Common myeloid progenitor, CD34-positive (primary cell): ENCODE data around the gene EMP1.

Experiments
- CTCF ChIA-PET: fragments of 350-600 bp; sonication (Branson Sonifier 250); formaldehyde crosslinking; loops from one replicate; lab custom pipeline; 2021; ENCODE audit warnings: antibody characterized with exemption; lab: Charles Lee
- POLR2A ChIA-PET: fragments of 350-600 bp; sonication (Branson Sonifier 250); formaldehyde crosslinking; loops from one replicate; lab custom pipeline; 2021; ENCODE audit warnings: antibody characterized with exemption; lab: Charles Lee
- DNase-seq, 3 donors: peaks; one replicate each; pipeline versions ENCODE4 v3.0.0 to v3.0.0-alpha.2; 2013
- H3K27ac ChIP-seq, 2 experiments: 1 replicate in 1 of 2; 2 replicates in 1 of 2; pipeline ENCODE4 v1.7.0; 2013; ENCODE audit warnings: inconsistent platforms in 2 of 2, low read length in 2 of 2, mild to moderate bottlenecking in 2 of 2, low read depth in 1 of 2, moderate library complexity in 1 of 2; ENCODE audit not compliant: severe bottlenecking in 2 of 2, insufficient read depth in 1 of 2, poor library complexity in 1 of 2
- H3K27me3 ChIP-seq, 5 experiments: replicated peaks in 2 of 5; 1 replicate in 3 of 5; 2 replicates in 2 of 5; pipeline versions ENCODE4 v1.6.1 to v1.7.0; 2013; ENCODE audit warnings: low read length in 4 of 5, mild to moderate bottlenecking in 2 of 5, moderate library complexity in 2 of 5, inconsistent platforms in 1 of 5; ENCODE audit not compliant: insufficient read depth in 5 of 5, control insufficient read depth in 4 of 5
- H3K36me3 ChIP-seq, 4 experiments: 1 replicate in 2 of 4; 2 replicates in 2 of 4; pipeline versions ENCODE4 v1.6.1 to v1.7.0; 2013; ENCODE audit warnings: low read length in 3 of 4, control low read depth in 1 of 4, mild to moderate bottlenecking in 1 of 4; ENCODE audit not compliant: control insufficient read depth in 4 of 4, insufficient read depth in 4 of 4
- H3K4me1 ChIP-seq, 4 experiments: 1 replicate in 3 of 4; 2 replicates in 1 of 4; pipeline versions ENCODE4 v1.6.1 to v1.7.1; 2013; ENCODE audit warnings: low read length in 3 of 4, mild to moderate bottlenecking in 3 of 4, control low read depth in 1 of 4, inconsistent platforms in 1 of 4, moderate library complexity in 1 of 4; ENCODE audit not compliant: control insufficient read depth in 4 of 4, insufficient read depth in 4 of 4; ENCODE audit errors: control extremely low read depth in 1 of 4
- H3K4me3 ChIP-seq, 7 experiments: 1 replicate in 4 of 7; 2 replicates in 3 of 7; pipeline versions ENCODE4 v1.5.1 to v1.7.0; 2013; ENCODE audit warnings: mild to moderate bottlenecking in 7 of 7, low read length in 6 of 7, moderate library complexity in 6 of 7, inconsistent platforms in 2 of 7, low read depth in 2 of 7, control low read depth in 1 of 7; ENCODE audit not compliant: insufficient read depth in 4 of 7, control insufficient read depth in 1 of 7; ENCODE audit errors: extremely low read depth in 1 of 7
- H3K9me3 ChIP-seq, 5 experiments: 1 replicate in 4 of 5; 2 replicates in 1 of 5; pipeline versions ENCODE4 v1.6.1 to v1.7.1; 2013; ENCODE audit warnings: low read length in 4 of 5, mild to moderate bottlenecking in 2 of 5, inconsistent platforms in 1 of 5, low read depth in 1 of 5, moderate library complexity in 1 of 5; ENCODE audit not compliant: control insufficient read depth in 4 of 5, insufficient read depth in 2 of 5; ENCODE audit errors: control extremely low read depth in 1 of 5
- WGBS: methylation state at CpG from one replicate; pipeline ENCODE4 v1.1.5; 2013; ENCODE audit not compliant: insufficient coverage; 5-methylcytosine and 5-hydroxymethylcytosine counted together

Gene EMP1

DNA sequence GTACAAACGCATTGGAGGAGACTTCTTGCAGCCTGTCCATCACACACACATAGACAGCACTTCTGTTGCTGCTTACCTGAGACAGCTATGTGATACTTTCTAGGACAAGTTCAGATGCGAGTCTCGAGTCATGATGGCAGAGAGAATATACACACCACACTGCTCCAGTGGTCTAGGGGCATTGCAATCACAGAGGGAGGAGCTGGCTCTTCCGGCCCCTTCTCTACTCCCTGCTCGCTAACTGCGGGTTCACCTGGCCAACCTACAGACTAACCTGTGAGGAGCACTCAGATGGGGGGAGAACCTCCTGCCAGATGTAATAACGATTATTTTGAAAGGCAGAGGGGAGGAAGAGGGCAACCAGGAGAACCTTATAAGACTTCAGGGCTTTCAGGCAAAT lies 30.7 kb downstream of the EMP1 start:
- Histone ChIP-seq H3K4me1 (no peaks in the 10 kb centered on the region), H3K9me3 (peaks cover 0 to 2% (median 0%) of the 10 kb centered on the region in 5 experiments), H3K27me3 (no peaks in the 10 kb centered on the region), H3K27ac (no peak overlapping the region), H3K4me3 (no peak overlapping the region), H3K36me3 (no peaks in the 10 kb centered on the region)
- CTCF ChIA-PET = interaction anchor here (0.9 to 2.4 kb wide), 2 partner anchors 16 to 311 kb away, joined by 3 to 13 read pairs; no protein-coding TSS in a partner anchor
- WGBS = 96% methylated on average over 4 of the region's 7 CpGs
- POLR2A ChIA-PET = no interaction called here
- no peak for DNase-seq

DNA sequence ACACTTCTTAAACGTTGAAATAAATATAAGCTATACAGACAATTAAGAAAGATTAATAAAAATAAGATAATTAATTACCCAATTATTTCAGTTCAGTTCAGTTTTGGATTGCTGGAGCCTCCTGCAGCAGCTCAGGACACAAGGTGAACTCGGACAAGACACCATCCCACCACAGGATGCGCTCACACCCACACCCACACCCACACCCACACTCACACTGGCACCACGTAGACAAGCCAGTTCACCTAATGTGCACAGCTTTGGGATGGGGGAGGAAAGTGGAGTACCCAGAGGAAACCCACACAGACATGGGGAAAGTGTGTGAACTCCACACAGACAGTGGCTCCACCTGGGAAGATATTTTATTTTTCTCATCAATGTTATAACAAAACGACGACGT lies 32.1 kb downstream of the EMP1 start:
- DNase-seq = no peak
- WGBS = 100% methylated on average over 3 of the region's 7 CpGs
- ChIA-PET CTCF (interaction anchor here (0.9 kb wide), 1 partner anchor 12 kb away, joined by 3 read pairs; no protein-coding TSS in a partner anchor), POLR2A (no interaction called here)
- no peaks in the 10 kb centered on the region for H3K27me3 ChIP-seq
- H3K4me1 ChIP-seq = no peaks in the 10 kb centered on the region
- peaks cover 0 to 2% (median 0%) of the 10 kb centered on the region in 5 experiments for H3K9me3 ChIP-seq
- H3K4me3 ChIP-seq = no peak overlapping the region
- H3K27ac ChIP-seq = no peak overlapping the region
- H3K36me3 ChIP-seq = no peaks in the 10 kb centered on the region

DNA sequence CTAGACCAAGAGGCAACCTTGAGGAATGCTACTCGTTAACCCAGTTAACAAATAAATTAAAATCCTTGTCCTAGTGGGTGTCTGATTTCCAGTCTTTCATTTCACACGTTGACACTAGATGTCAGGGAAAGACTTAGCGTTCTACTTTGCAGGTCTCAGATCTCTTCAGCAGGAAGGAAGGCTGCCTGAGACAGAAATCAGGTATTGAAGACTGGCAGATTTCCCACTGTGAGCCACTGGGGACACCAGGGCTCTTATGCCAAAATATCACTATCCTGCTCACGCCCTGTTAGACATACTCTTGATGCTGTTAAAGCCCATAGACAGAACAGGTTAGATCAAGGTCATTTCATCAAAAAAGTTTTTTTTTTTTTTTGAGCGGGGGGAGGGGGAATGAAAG lies 33.0 kb downstream of the EMP1 start:
- Histone ChIP-seq H3K4me3 (no peak overlapping the region), H3K27ac (no peak overlapping the region), H3K27me3 (no peaks in the 10 kb centered on the region), H3K36me3 (no peaks in the 10 kb centered on the region), H3K4me1 (no peaks in the 10 kb centered on the region), H3K9me3 (peaks cover 0 to 2% (median 0%) of the 10 kb centered on the region in 5 experiments)
- WGBS = 88% methylated on average over 3 of the region's 5 CpGs
- ChIA-PET POLR2A (no interaction called here), CTCF (no interaction called here)
- peak in 2 of 3 donors; percentile 13 to 16 for DNase-seq

DNA sequence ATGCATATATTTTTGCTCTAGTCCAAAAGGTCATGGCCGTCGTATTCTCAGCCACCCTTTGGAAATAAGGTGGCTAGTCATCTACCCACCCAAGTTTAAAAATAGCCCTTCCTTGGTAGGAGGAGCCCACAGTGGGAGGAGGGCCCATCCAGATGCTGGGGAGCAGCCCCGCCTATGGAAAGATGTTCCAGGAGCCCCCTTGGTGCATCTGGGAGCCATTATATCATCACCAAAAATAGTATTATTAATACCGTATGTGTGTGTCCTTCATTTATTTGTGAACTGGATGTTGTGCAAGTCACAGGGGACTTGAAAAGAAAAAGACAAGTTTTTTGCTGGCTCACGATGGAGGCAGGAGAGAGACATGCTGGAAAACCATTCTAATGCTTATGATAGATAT lies 34.0 kb downstream of the EMP1 start:
- H3K4me3 ChIP-seq = no peak overlapping the region
- CTCF ChIA-PET = interaction anchor here (0.8 to 1.7 kb wide), 2 partner anchors 314 to 394 kb away, joined by 3 to 6 read pairs; no protein-coding TSS in a partner anchor
- H3K9me3 ChIP-seq = peaks cover 0 to 2% (median 0%) of the 10 kb centered on the region in 5 experiments
- no peaks in the 10 kb centered on the region for H3K27me3 ChIP-seq
- no peaks in the 10 kb centered on the region for H3K4me1 ChIP-seq
- H3K27ac ChIP-seq = no peak overlapping the region
- POLR2A ChIA-PET = no interaction called here
- no peaks in the 10 kb centered on the region for H3K36me3 ChIP-seq
- 88% methylated on average over 4 of the region's 5 CpGs for WGBS
- DNase-seq = no peak

DNA sequence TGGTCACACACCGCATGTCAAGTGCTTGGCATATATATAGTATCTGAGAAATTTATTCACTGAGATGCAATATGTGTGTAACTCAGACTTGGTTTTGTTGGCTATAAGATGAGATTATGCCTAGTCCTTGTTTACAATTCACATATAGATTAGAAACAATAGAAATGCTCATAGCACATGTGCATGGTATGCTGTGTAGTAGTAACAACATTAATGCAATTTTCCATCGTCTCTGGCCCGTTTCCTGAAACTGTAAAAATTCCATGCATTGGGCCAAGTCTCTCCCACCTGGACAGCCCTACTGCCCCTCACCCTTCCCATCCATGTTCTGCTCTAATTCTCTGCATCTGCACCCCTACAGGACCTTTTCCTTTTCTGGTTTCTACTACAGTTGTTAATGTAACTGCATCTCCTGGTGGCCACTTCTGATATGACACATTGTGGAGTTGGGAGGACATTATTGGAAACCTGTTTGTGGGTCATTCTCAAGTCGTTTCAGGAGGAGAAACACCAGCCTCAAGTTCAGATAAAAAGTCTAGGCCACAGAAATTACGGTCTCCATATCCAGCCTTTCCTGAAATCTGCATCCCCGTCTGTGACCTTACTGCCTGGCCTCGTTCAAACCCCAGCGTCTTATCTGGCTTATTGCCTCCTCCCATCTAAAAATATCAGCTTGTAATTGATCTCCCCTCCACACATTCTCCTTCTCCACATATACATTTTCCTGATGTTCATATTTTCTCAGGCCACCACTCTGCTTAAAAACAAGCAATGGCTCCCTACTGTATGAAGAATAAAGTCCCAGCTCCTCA lies 37.5 kb downstream of the EMP1 start:
- CTCF ChIA-PET = interaction anchor here (1.0 to 2.4 kb wide), 6 partner anchors 8 to 398 kb away, joined by 3 to 21 read pairs (median 4); no protein-coding TSS in a partner anchor
- H3K4me1 ChIP-seq = no peaks in the 10 kb centered on the region
- peaks cover 0 to 2% (median 0%) of the 10 kb centered on the region in 5 experiments for H3K9me3 ChIP-seq
- H3K27ac ChIP-seq = no peak overlapping the region
- peak; percentile 54 to 72 (median 64) for DNase-seq
- no peak overlapping the region for H3K4me3 ChIP-seq
- POLR2A ChIA-PET = interaction anchor here (0.6 kb wide), 1 partner anchor 403 kb away, joined by 4 read pairs; no protein-coding TSS in a partner anchor
- H3K27me3 ChIP-seq = no peaks in the 10 kb centered on the region
- no peaks in the 10 kb centered on the region for H3K36me3 ChIP-seq
- WGBS = 74% methylated on average over 7 of the region's 8 CpGs

DNA sequence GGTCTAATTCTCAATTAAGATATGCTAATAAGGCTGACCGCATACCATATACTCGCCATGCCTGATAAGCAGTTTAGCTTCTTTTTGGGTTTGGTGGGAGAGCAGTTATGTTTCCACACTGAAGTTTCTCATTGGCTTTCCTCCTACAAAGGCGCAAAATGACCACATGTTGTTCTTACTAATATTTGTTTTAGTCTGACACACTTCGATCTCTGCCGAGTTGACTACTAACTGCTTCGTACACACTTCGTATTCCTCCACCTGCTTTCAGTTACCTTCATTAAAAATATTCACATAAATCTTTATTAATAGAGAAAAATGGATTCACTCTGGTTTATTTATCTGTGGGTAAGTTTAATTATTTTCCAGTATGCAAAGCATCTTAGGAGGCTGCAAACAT lies 41.7 kb downstream of the EMP1 start:
- no peak for DNase-seq
- 100% methylated on average over 3 of the region's 7 CpGs for WGBS
- Histone ChIP-seq H3K9me3 (no peaks in the 10 kb centered on the region), H3K27me3 (no peaks in the 10 kb centered on the region), H3K4me1 (no peaks in the 10 kb centered on the region), H3K27ac (no peak overlapping the region), H3K4me3 (no peak overlapping the region), H3K36me3 (no peaks in the 10 kb centered on the region)
- POLR2A ChIA-PET = no interaction called here
- CTCF ChIA-PET = interaction anchor here (1.5 kb wide), 1 partner anchor 377 kb away, joined by 3 read pairs; no protein-coding TSS in a partner anchor

DNA sequence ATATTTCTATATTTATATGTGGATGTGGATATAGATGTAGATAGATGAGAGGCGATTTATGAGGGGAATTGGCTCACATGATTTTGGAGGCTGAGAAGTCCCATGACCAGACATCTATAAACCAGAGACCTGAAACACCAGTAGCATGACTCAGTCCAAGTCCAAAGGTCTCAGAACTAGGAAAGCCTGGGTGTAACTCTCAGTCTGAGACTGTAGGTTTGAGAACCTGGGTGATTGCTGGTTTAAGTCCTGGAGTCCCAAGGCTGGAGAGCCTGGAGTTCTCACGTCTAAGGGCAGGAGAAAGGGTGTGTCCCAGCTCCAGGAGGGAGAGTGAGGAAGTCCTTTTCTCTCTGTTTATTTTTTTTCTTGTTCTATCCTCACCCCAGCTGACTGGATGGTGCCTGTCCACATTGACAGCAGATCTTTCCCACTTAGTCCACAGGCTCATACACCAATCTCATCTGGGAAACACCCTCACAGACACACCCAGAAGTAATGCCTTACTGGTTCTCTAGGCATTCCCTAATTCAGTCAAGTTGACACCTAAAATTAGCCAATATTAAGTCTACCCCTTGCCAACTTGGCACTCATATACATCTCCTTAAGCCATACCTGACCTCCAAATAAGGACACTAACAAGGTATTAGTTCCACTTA lies 45.4 kb downstream of the EMP1 start:
- Histone ChIP-seq H3K27me3 (no peaks in the 10 kb centered on the region), H3K9me3 (no peaks in the 10 kb centered on the region), H3K4me3 (no peak overlapping the region), H3K36me3 (no peaks in the 10 kb centered on the region), H3K4me1 (no peaks in the 10 kb centered on the region), H3K27ac (no peak overlapping the region)
- WGBS = 82% methylated on average over 2 of the region's 2 CpGs
- no peak for DNase-seq
- ChIA-PET POLR2A (no interaction called here), CTCF (no interaction called here)
